ENCODE measurements around the gene DAD1.

DAD1 gene

DNA sequence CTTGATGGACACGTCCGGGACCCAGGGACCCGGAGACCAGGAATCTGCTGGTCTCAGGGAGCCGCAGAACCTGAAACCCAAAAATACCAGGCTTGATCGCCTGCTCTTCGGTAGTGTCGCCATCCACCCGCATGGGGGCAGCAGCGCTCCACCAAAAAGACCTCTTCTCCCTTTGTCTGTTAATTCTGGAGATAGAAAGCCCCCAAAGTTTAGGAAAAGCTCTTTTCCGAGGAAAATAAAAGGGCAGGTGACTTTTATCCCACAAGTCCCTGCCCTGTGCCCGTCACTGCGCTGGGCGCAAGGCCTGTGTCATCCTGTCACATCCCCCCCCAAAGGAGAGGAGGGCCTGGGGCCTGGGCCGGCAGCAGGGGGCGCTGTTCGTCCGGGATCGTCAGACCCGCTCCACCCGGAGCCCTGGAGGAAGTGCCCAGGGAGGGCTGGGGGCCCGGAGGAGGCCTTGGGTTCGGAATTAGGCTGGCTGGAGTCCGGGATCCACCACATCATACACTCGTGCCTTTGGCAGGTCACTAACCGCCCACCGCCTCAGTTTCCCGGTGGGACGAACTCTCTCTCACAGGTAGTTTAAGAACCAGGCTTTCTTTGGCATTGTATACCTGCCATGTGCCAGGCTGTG, 31.9 kb downstream of the DAD1 start (continued):
- TF ChIP-seq, protein P1, sequence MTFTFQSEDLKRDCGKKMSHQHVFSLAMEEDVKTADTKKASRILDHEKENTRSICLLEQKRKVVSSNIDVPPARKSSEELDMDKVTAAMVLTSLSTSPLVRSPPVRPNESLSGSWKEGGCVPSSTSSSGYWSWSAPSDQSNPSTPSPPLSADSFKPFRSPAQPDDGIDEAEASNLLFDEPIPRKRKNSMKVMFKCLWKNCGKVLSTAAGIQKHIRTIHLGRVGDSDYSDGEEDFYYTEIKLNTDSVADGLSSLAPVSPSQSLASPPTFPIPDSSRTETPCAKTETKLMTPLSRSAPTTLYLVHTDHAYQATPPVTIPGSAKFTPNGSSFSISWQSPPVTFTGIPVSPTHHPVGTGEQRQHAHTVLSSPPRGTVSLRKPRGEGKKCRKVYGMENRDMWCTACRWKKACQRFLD (tag by site-specific recombination; IDR thresholded peaks at IDR 0.05) = no peak
- no peak for TF ChIP-seq ZNF48 (tag by site-specific recombination; IDR thresholded peaks at IDR 0.05)
- TF ChIP-seq ZBTB20 (tag by site-specific recombination; IDR thresholded peaks at IDR 0.05) = no peak; the same call in 1 of the 2 replicates
- TF ChIP-seq BCL11B (tag by site-specific recombination; IDR thresholded peaks at IDR 0.05; ENCODE audit: low read depth) = no peak
- TF ChIP-seq, protein P2, sequence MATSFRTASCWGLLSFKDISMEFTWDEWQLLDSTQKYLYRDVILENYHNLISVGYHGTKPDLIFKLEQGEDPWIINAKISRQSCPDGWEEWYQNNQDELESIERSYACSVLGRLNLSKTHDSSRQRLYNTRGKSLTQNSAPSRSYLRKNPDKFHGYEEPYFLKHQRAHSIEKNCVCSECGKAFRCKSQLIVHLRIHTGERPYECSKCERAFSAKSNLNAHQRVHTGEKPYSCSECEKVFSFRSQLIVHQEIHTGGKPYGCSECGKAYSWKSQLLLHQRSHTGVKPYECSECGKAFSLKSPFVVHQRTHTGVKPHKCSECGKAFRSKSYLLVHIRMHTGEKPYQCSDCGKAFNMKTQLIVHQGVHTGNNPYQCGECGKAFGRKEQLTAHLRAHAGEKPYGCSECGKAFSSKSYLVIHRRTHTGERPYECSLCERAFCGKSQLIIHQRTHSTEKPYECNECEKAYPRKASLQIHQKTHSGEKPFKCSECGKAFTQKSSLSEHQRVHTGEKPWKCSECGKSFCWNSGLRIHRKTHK (tag by site-specific recombination; IDR thresholded peaks at IDR 0.05) = no peak
- no peak for TF ChIP-seq ZNF426 (tag by site-specific recombination; IDR thresholded peaks at IDR 0.05)
- TF ChIP-seq ZNF2 (tag by site-specific recombination; IDR thresholded peaks at IDR 0.05) = peak; percentile 90
- no peak for TF ChIP-seq ZNF354C (tag by site-specific recombination; IDR thresholded peaks at IDR 0.05; ENCODE audit: borderline replicate concordance, low read depth)
- 0 out of 2 replicates have a peak, but pooled peaks have one; percentile 21 for TF ChIP-seq ZNF600 (tag by site-specific recombination; IDR thresholded peaks at IDR 0.05)
- TF ChIP-seq ZNF580 (tag by site-specific recombination; IDR thresholded peaks at IDR 0.05) = no peak
- no peak for TF ChIP-seq ZNF488 (tag by site-specific recombination; IDR thresholded peaks at IDR 0.05)
- TF ChIP-seq, protein P3, sequence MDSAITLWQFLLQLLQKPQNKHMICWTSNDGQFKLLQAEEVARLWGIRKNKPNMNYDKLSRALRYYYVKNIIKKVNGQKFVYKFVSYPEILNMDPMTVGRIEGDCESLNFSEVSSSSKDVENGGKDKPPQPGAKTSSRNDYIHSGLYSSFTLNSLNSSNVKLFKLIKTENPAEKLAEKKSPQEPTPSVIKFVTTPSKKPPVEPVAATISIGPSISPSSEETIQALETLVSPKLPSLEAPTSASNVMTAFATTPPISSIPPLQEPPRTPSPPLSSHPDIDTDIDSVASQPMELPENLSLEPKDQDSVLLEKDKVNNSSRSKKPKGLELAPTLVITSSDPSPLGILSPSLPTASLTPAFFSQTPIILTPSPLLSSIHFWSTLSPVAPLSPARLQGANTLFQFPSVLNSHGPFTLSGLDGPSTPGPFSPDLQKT (IDR thresholded peaks at IDR 0.05; ENCODE audit: borderline replicate concordance, low read depth, low read length) = no peak
- TF ChIP-seq ZNF596 (tag by site-specific recombination; IDR thresholded peaks at IDR 0.05) = no peak
- no peak for TF ChIP-seq ZSCAN30 (tag by site-specific recombination; IDR thresholded peaks at IDR 0.05)
- no peak for TF ChIP-seq ZNF610 (tag by site-specific recombination; IDR thresholded peaks at IDR 0.05; ENCODE audit: borderline replicate concordance)
- TF ChIP-seq, protein P4, sequence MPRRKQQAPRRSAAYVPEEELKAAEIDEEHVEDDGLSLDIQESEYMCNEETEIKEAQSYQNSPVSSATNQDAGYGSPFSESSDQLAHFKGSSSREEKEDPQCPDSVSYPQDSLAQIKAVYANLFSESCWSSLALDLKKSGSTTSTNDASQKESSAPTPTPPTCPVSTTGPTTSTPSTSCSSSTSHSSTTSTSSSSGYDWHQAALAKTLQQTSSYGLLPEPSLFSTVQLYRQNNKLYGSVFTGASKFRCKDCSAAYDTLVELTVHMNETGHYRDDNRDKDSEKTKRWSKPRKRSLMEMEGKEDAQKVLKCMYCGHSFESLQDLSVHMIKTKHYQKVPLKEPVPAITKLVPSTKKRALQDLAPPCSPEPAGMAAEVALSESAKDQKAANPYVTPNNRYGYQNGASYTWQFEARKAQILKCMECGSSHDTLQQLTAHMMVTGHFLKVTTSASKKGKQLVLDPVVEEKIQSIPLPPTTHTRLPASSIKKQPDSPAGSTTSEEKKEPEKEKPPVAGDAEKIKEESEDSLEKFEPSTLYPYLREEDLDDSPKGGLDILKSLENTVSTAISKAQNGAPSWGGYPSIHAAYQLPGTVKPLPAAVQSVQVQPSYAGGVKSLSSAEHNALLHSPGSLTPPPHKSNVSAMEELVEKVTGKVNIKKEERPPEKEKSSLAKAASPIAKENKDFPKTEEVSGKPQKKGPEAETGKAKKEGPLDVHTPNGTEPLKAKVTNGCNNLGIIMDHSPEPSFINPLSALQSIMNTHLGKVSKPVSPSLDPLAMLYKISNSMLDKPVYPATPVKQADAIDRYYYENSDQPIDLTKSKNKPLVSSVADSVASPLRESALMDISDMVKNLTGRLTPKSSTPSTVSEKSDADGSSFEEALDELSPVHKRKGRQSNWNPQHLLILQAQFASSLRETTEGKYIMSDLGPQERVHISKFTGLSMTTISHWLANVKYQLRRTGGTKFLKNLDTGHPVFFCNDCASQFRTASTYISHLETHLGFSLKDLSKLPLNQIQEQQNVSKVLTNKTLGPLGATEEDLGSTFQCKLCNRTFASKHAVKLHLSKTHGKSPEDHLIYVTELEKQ (tag by site-specific recombination; IDR thresholded peaks at IDR 0.05; ENCODE audit: borderline replicate concordance) = no peak
- TF ChIP-seq ZNF132 (tag by site-specific recombination; IDR thresholded peaks at IDR 0.05; ENCODE audit: borderline replicate concordance) = no peak
- TF ChIP-seq ZNF629 (tag by site-specific recombination; IDR thresholded peaks at IDR 0.05) = peak; percentile 69
- no peak for TF ChIP-seq ZNF664 (tag by site-specific recombination; IDR thresholded peaks at IDR 0.05)
- TF ChIP-seq ZNF670 (tag by site-specific recombination; IDR thresholded peaks at IDR 0.05; ENCODE audit: low read depth) = no peak
- no peak for TF ChIP-seq ZNF138 (tag by site-specific recombination; IDR thresholded peaks at IDR 0.05; ENCODE audit: borderline replicate concordance)
- TF ChIP-seq ZNF621 (tag by site-specific recombination; IDR thresholded peaks at IDR 0.05) = no peak
- TF ChIP-seq ZNF776 (tag by site-specific recombination; IDR thresholded peaks at IDR 0.05; ENCODE audit: borderline replicate concordance) = no peak
- TF ChIP-seq ZNF362 (tag by site-specific recombination; IDR thresholded peaks at IDR 0.05) = no peak
- TF ChIP-seq ZBTB8A (tag by site-specific recombination; IDR thresholded peaks at IDR 0.05) = peak; percentile 65
- TF ChIP-seq ZNF18 (tag by site-specific recombination; IDR thresholded peaks at IDR 0.05) = no peak
- TF ChIP-seq ZNF561 (tag by site-specific recombination; IDR thresholded peaks at IDR 0.05; ENCODE audit: borderline replicate concordance) = 0 out of 2 replicates have a peak, but pooled peaks have one; percentile 35
